MCF 10A (cell line): ENCODE data around the gene PARP9. TPM values are rescaled to one million over a fixed set of nuclear protein-coding genes. Genes with fewer than 3 reads are reported as not detected.

Experiments
- BruUV-seq: library from RNA; stranded (reverse); fragments of 400-500 nt; replicated peaks from 2 replicates; lab custom pipeline; 2021; lab: Mats Ljungman, UMichigan
- CTCF ChIA-PET: fragments of 300-600 bp; sonication (Branson Sonifier 250); formaldehyde crosslinking; extraction: SDS; loops from one replicate; lab custom pipeline; 2021; ENCODE audit warnings: antibody characterized with exemption, inconsistent platforms; lab: Yijun Ruan, JAX
- POLR2A ChIA-PET: fragments of 300-600, 350-650 bp; sonication (Branson Sonifier 250); formaldehyde crosslinking; extraction: SDS; loops from one replicate; lab custom pipeline; 2020; ENCODE audit warnings: antibody characterized with exemption, inconsistent platforms; lab: Yijun Ruan, JAX
- DNase-seq: peaks from one replicate; pipeline ENCODE4 v3.0.0-alpha.2; 2018; ENCODE audit not compliant: unreplicated experiment
- H3K27ac Mint-ChIP-seq: one replicate; pipeline ENCODE4 v1.8.0; 2022; ENCODE audit warnings: mild to moderate bottlenecking, low read depth, mixed read lengths; ENCODE audit not compliant: unreplicated experiment
- H3K27me3 Mint-ChIP-seq: one replicate; pipeline ENCODE4 v1.8.0; 2022; ENCODE audit warnings: mixed read lengths; ENCODE audit not compliant: insufficient read depth, unreplicated experiment
- H3K36me3 Mint-ChIP-seq: one replicate; pipeline ENCODE4 v1.8.0; 2022; ENCODE audit warnings: mild to moderate bottlenecking, moderate library complexity, mixed read lengths; ENCODE audit not compliant: insufficient read depth, unreplicated experiment
- H3K4me1 Mint-ChIP-seq: one replicate; pipeline ENCODE4 v1.8.0; 2022; ENCODE audit warnings: mixed read lengths; ENCODE audit not compliant: insufficient read depth, unreplicated experiment
- H3K4me3 Mint-ChIP-seq: one replicate; pipeline ENCODE4 v1.8.0; 2022; ENCODE audit warnings: mild to moderate bottlenecking, moderate library complexity, mixed read lengths; ENCODE audit not compliant: unreplicated experiment
- H3K9me3 Mint-ChIP-seq: one replicate; pipeline ENCODE4 v1.8.0; 2022; ENCODE audit warnings: mixed read lengths; ENCODE audit not compliant: unreplicated experiment
- intact Hi-C: fragments of 100-400 bp; cut with micrococcal nuclease; formaldehyde crosslinking; loops from 2 replicates; pipeline ENCODE4 v1.14.1; 2022
- total RNA-seq: library from RNA; stranded (reverse); gene quantifications from 2 replicates; pipeline ENCODE4 v1.2.3, GENCODE V29; 2022
- TF ChIP-seq, protein P1 (sequence below): fragments of 200-600 bp; IDR thresholded peaks from one replicate; pipeline ENCODE4 v1.8.0; 2022; ENCODE audit warnings: antibody characterized with exemption, mild to moderate bottlenecking; ENCODE audit not compliant: unreplicated experiment

PARP9 gene
- total RNA-seq, 1 experiment from 2014 or later, result 6.3 TPM

DNA sequence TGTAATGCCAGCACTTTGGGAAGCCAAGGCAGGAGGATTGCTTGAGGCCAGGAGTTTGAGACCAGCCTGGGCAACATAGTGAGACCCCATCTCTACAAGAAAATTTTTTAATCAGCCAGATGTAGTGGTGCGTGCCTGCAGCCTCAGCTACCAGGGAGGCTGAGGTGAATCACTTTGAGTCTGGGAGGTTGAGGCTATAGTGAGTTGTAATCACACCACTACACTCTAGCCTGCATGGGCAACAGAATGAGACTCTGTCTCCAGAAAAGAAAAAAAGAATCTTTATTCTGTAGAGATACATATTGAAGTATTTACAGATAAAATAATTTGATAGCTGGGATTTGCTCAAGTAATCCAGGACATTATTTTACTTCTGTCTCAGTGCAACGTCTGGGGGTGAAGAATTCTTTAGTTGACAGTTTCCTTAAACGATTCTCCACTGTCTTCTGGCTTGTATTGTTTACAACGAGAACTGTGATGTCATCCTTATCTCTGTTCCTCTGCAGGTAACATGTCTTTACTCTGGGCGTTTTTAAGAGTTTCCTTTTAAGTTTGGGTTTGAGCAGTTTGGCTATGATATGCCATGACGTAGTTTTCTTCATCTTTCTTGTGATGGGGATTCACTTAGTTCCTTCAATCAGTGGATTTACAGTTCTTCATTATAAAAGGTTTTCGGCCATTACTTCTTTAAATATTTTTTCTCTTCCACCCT lies 75.7 kb downstream of the PARP9 start:
- no peak overlapping the region for H3K27ac Mint-ChIP-seq
- no peak overlapping the region for H3K4me3 Mint-ChIP-seq
- BruUV-seq, result no TSS peak
- no peak for DNase-seq
- intact Hi-C loops, result no loop called here
- peaks cover 55% of the 10 kb centered on the region for H3K36me3 Mint-ChIP-seq
- H3K4me1 Mint-ChIP-seq, result peaks cover 14% of the 10 kb centered on the region
- TF ChIP-seq, protein P1, sequence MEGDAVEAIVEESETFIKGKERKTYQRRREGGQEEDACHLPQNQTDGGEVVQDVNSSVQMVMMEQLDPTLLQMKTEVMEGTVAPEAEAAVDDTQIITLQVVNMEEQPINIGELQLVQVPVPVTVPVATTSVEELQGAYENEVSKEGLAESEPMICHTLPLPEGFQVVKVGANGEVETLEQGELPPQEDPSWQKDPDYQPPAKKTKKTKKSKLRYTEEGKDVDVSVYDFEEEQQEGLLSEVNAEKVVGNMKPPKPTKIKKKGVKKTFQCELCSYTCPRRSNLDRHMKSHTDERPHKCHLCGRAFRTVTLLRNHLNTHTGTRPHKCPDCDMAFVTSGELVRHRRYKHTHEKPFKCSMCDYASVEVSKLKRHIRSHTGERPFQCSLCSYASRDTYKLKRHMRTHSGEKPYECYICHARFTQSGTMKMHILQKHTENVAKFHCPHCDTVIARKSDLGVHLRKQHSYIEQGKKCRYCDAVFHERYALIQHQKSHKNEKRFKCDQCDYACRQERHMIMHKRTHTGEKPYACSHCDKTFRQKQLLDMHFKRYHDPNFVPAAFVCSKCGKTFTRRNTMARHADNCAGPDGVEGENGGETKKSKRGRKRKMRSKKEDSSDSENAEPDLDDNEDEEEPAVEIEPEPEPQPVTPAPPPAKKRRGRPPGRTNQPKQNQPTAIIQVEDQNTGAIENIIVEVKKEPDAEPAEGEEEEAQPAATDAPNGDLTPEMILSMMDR, result no peak
- H3K27me3 Mint-ChIP-seq, result no peaks in the 10 kb centered on the region
- no peaks in the 10 kb centered on the region for H3K9me3 Mint-ChIP-seq
- CTCF ChIA-PET, result interaction anchor here (2.8 kb wide), 1 partner anchor 8 kb away, joined by 10 read pairs; no protein-coding TSS in a partner anchor
- POLR2A ChIA-PET, result interaction anchor here (0.7 to 13.8 kb wide), 4 partner anchors 9 to 257 kb away, joined by 3 to 144 read pairs (median 10); partner anchors contain the start of gene KPNA1

DNA sequence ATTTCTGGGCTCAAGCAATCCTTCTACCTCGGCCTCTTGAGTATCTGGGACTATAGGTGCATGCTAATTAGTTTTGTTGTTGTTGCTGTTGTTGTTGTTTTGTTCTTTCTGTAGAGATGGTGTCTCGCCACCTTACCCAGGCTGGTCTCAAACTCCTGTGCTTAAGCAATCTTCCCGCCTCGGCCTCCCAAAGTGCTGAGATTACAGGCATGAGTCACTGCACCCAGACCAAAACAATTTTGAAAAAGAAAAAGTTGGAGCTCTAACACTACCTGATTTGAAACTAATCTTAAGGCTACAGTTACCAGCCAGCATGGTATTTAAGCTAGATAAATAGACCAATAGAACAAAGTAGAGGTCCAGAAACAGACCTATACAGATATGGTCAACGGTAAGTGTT lies 79.1 kb downstream of the PARP9 start:
- H3K9me3 Mint-ChIP-seq, result no peaks in the 10 kb centered on the region
- peak overlapping the region; percentile 86 for H3K27ac Mint-ChIP-seq
- H3K27me3 Mint-ChIP-seq, result no peaks in the 10 kb centered on the region
- intact Hi-C loops, result no loop called here
- no TSS peak for BruUV-seq
- H3K4me1 Mint-ChIP-seq, result peaks cover 31% of the 10 kb centered on the region
- H3K36me3 Mint-ChIP-seq, result peaks cover 46% of the 10 kb centered on the region
- CTCF ChIA-PET, result interaction anchor here (0.6 to 1.2 kb wide), 3 partner anchors 25 to 194 kb away, joined by 3 read pairs; no protein-coding TSS in a partner anchor
- POLR2A ChIA-PET, result interaction anchor here (0.6 to 13.8 kb wide), 10 partner anchors 9 to 194 kb away, joined by 3 to 144 read pairs (median 6); partner anchors contain the start of genes KPNA1 and WDR5B
- peak; percentile 74 for DNase-seq
- H3K4me3 Mint-ChIP-seq, result peak overlapping the region; percentile 47
- TF ChIP-seq, protein P1, result no peak

DNA sequence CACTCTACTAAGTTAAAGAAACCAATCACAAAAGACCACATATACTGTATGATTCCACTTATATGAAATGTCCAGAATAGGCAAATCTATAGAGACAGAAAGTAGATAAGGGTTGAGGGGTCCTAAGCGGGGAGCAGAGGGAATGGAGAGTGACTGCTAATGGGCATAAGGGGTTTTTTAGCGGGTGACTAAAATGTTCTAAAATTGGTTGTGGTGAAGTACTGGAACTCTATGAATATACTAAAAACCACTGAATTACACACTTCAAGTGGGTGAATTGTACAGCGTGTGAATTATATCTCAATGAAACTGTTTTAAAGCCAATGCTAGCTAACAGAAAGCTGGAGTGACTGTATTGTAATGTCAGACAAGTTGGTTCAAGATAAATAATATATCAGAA lies 82.7 kb downstream of the PARP9 start:
- Mint-ChIP-seq H3K4me1 (peaks cover 39% of the 10 kb centered on the region), H3K4me3 (no peak overlapping the region), H3K9me3 (no peaks in the 10 kb centered on the region), H3K27me3 (no peaks in the 10 kb centered on the region), H3K36me3 (peaks cover 26% of the 10 kb centered on the region), H3K27ac (peak overlapping the region; percentile 94)
- intact Hi-C loops, result no loop called here
- DNase-seq, result no peak
- ChIA-PET CTCF (no interaction called here), POLR2A (interaction anchor here (1.5 to 5.0 kb wide), 4 partner anchors 12 to 97 kb away, joined by 3 to 61 read pairs (median 12); partner anchors contain the start of genes FAM162A and WDR5B)
- BruUV-seq, result no TSS peak
- TF ChIP-seq, protein P1, result no peak

Other genes with a start within 250 kb of the PARP9 start
- 133 and 145 TPM in 2 replicates for gene CSTA, start 239.1 kb downstream of the PARP9 start, total RNA-seq
- 78.2 and 94.4 TPM in 2 replicates for gene MIX23, start 181.1 kb downstream of the PARP9 start, total RNA-seq
- 50.6 and 59.1 TPM in 2 replicates for gene FAM162A, start 180.1 kb downstream of the PARP9 start, total RNA-seq
- 10.0 and 11.0 TPM in 2 replicates for gene WDR5B, start 148.2 kb downstream of the PARP9 start, total RNA-seq
- gene KPNA1, start 49.4 kb downstream of the PARP9 start, total RNA-seq, result 101 and 104 TPM in 2 replicates
- gene DTX3L, start within 50 bp of the PARP9 start, total RNA-seq, result 19.0 and 19.1 TPM in 2 replicates
- not detected in 2 replicates for gene PARP15, start 13.3 kb upstream of the PARP9 start, total RNA-seq
- 15.5 and 23.8 TPM in 2 replicates for gene PARP14, start 116.5 kb upstream of the PARP9 start, total RNA-seq
- gene HSPBAP1, start 229.5 kb upstream of the PARP9 start, total RNA-seq, result 11.3 and 15.2 TPM in 2 replicates
- 10.4 and 11.4 TPM in 2 replicates for gene SLC49A4, start 230.8 kb upstream of the PARP9 start, total RNA-seq